ENCODE measurements around the gene ZNF648. TPM values are rescaled to one million over a fixed set of nuclear protein-coding genes. Genes with fewer than 3 reads are reported as not detected.
"Not testable (repeated sequence)": the region's sequence is repeated elsewhere in the genome, so short reads cannot be mapped to it uniquely, and the experiment has no call there.

Gene ZNF648
- total RNA-seq, 1 experiment from 2014 or later = not detected

- no peaks in the 10 kb centered on the region for H3K36me3 ChIP-seq (ENCODE audit: insufficient read depth, low read length, poor library complexity, severe bottlenecking)
- no peaks in the 10 kb centered on the region for H3K4me1 ChIP-seq (ENCODE audit: insufficient read depth, low read length, poor library complexity, severe bottlenecking)
- no peaks in the 10 kb centered on the region for H3K9me3 ChIP-seq (ENCODE audit: low read depth, low read length, poor library complexity, severe bottlenecking)
- ChIA-PET CTCF (no interaction called here), POLR2A (ENCODE audit: low non-redundant PET) (no interaction called here)
- H3K27ac ChIP-seq (ENCODE audit: low read depth, low read length, poor library complexity, severe bottlenecking) = no peak overlapping the region
- BruUV-seq (replicated peaks) = no TSS peak
- no peak for TF ChIP-seq CTCF (conservative IDR thresholded peaks at IDR 0.05; ENCODE audit: low read depth, low read length)
- no peak overlapping the region for H3K4me3 ChIP-seq (ENCODE audit: low read depth, low read length, poor library complexity, severe bottlenecking)
- H3K27me3 ChIP-seq (replicated peaks; ENCODE audit: insufficient read depth, low read depth, low read length, poor library complexity) = peaks cover 7% of the 10 kb centered on the region
- intact Hi-C loops (cut with micrococcal nuclease; ENCODE audit: unreplicated experiment) = no loop called here
- DNase-seq (ENCODE audit: low spot score) = no peak
These were observed 10.7 kb downstream of the ZNF648 start for GRCh38 chr1:182050481-182051448.

- H3K9me3 ChIP-seq (ENCODE audit: low read depth, low read length, poor library complexity, severe bottlenecking) = peaks cover 4% of the 10 kb centered on the region
- ChIA-PET CTCF (no interaction called here), POLR2A (ENCODE audit: low non-redundant PET) (no interaction called here)
- DNase-seq (ENCODE audit: low spot score) = no peak
- TF ChIP-seq EZH2 (IDR thresholded peaks at IDR 0.05; ENCODE audit: borderline replicate concordance, low read depth, low read length, poor library complexity, severe bottlenecking) = no peak
- no peak for TF ChIP-seq CTCF (conservative IDR thresholded peaks at IDR 0.05; ENCODE audit: low read depth, low read length)
- no peaks in the 10 kb centered on the region for H3K27me3 ChIP-seq (replicated peaks; ENCODE audit: insufficient read depth, low read depth, low read length, poor library complexity)
- BruUV-seq (replicated peaks) = no TSS peak
- no peak overlapping the region for H3K4me3 ChIP-seq (ENCODE audit: low read depth, low read length, poor library complexity, severe bottlenecking)
- intact Hi-C loops (cut with micrococcal nuclease; ENCODE audit: unreplicated experiment) = no loop called here
- H3K27ac ChIP-seq (ENCODE audit: low read depth, low read length, poor library complexity, severe bottlenecking) = no peak overlapping the region
- H3K36me3 ChIP-seq (ENCODE audit: insufficient read depth, low read length, poor library complexity, severe bottlenecking) = no peaks in the 10 kb centered on the region
- H3K4me1 ChIP-seq (ENCODE audit: insufficient read depth, low read length, poor library complexity, severe bottlenecking) = no peaks in the 10 kb centered on the region
These were observed 12.9 kb downstream of the ZNF648 start for GRCh38 chr1:182048562-182048961.

GRCh38 chr1:182046763-182047162, 14.7 kb downstream of the ZNF648 start:
- H3K4me3 ChIP-seq (ENCODE audit: low read depth, low read length, poor library complexity, severe bottlenecking) = no peak overlapping the region
- no peaks in the 10 kb centered on the region for H3K4me1 ChIP-seq (ENCODE audit: insufficient read depth, low read length, poor library complexity, severe bottlenecking)
- H3K9me3 ChIP-seq (ENCODE audit: low read depth, low read length, poor library complexity, severe bottlenecking) = peaks cover 4% of the 10 kb centered on the region
- intact Hi-C loops (cut with micrococcal nuclease; ENCODE audit: unreplicated experiment) = no loop called here
- CTCF ChIA-PET = no interaction called here
- H3K36me3 ChIP-seq (ENCODE audit: insufficient read depth, low read length, poor library complexity, severe bottlenecking) = no peaks in the 10 kb centered on the region
- DNase-seq (ENCODE audit: low spot score) = no peak
- no TSS peak for BruUV-seq (replicated peaks)
- TF ChIP-seq EZH2 (IDR thresholded peaks at IDR 0.05; ENCODE audit: borderline replicate concordance, low read depth, low read length, poor library complexity, severe bottlenecking) = no peak
- no peak for TF ChIP-seq CTCF (conservative IDR thresholded peaks at IDR 0.05; ENCODE audit: low read depth, low read length)
- H3K27me3 ChIP-seq (replicated peaks; ENCODE audit: insufficient read depth, low read depth, low read length, poor library complexity) = no peaks in the 10 kb centered on the region
- no peak overlapping the region for H3K27ac ChIP-seq (ENCODE audit: low read depth, low read length, poor library complexity, severe bottlenecking)
- POLR2A ChIA-PET (ENCODE audit: low non-redundant PET) = no interaction called here

GRCh38 chr1:182045481-182045880, 16.0 kb downstream of the ZNF648 start:
- H3K9me3 ChIP-seq (ENCODE audit: low read depth, low read length, poor library complexity, severe bottlenecking); BruUV-seq (replicated peaks); POLR2A ChIA-PET (ENCODE audit: low non-redundant PET); H3K27me3 ChIP-seq (replicated peaks; ENCODE audit: insufficient read depth, low read depth, low read length, poor library complexity); H3K4me1 ChIP-seq (ENCODE audit: insufficient read depth, low read length, poor library complexity, severe bottlenecking); intact Hi-C loops (cut with micrococcal nuclease; ENCODE audit: unreplicated experiment); H3K27ac ChIP-seq (ENCODE audit: low read depth, low read length, poor library complexity, severe bottlenecking); H3K4me3 ChIP-seq (ENCODE audit: low read depth, low read length, poor library complexity, severe bottlenecking); CTCF ChIA-PET; DNase-seq (ENCODE audit: low spot score); H3K36me3 ChIP-seq (ENCODE audit: insufficient read depth, low read length, poor library complexity, severe bottlenecking): not testable (repeated sequence)

Measured in A673 (cell line).